ENCODE results near the gene YJEFN3.

The YJEFN3 gene

GRCh38 chr19:19530423-19530804, 1.7 kb downstream of the YJEFN3 start:
- no peak overlapping the region for H3K4me3 ChIP-seq (ENCODE audit: low read depth, low read length)
- no peak for TF ChIP-seq MYC (IDR thresholded peaks at IDR 0.05; ENCODE audit: low read depth, low read length)
- TF ChIP-seq, protein P1, sequence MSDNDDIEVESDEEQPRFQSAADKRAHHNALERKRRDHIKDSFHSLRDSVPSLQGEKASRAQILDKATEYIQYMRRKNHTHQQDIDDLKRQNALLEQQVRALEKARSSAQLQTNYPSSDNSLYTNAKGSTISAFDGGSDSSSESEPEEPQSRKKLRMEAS (IDR thresholded peaks at IDR 0.05; ENCODE audit: low read depth, low read length): no peak
- TF ChIP-seq POLR2A (IDR thresholded peaks at IDR 0.05; ENCODE audit: extremely low read depth, insufficient read length): no peak
- TF ChIP-seq, protein P2, sequence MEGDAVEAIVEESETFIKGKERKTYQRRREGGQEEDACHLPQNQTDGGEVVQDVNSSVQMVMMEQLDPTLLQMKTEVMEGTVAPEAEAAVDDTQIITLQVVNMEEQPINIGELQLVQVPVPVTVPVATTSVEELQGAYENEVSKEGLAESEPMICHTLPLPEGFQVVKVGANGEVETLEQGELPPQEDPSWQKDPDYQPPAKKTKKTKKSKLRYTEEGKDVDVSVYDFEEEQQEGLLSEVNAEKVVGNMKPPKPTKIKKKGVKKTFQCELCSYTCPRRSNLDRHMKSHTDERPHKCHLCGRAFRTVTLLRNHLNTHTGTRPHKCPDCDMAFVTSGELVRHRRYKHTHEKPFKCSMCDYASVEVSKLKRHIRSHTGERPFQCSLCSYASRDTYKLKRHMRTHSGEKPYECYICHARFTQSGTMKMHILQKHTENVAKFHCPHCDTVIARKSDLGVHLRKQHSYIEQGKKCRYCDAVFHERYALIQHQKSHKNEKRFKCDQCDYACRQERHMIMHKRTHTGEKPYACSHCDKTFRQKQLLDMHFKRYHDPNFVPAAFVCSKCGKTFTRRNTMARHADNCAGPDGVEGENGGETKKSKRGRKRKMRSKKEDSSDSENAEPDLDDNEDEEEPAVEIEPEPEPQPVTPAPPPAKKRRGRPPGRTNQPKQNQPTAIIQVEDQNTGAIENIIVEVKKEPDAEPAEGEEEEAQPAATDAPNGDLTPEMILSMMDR (IDR thresholded peaks at IDR 0.05; ENCODE audit: low read depth, low read length): peak; percentile 11
- peak; percentile 34 for DNase-seq (ENCODE audit: low read depth)

DNA sequence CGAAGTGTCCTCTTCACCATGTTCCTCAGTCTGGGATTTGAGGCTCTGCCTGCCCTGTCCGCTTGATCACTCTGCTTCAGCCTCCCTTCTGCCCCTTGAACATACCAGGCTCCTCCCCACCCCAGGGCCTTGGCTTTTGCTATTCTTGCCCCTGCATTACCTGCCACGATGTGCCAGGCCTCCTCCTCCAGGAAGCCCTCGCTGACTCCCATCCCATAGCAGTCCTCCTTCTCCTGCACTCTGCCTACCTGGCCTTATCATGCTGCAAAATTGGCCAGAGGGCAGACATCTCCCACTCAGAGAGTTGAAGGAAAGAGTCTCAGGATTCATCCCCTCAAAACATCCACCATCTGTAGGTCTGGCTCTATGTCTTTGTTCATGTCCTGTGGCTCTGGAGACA, 2.2 kb downstream of the YJEFN3 start:
- no peak overlapping the region for H3K4me3 ChIP-seq (ENCODE audit: low read depth, low read length)
- TF ChIP-seq, protein P2 (IDR thresholded peaks at IDR 0.05; ENCODE audit: low read depth, low read length): no peak
- TF ChIP-seq POLR2A (IDR thresholded peaks at IDR 0.05; ENCODE audit: extremely low read depth, insufficient read length) (no peak), MYC (IDR thresholded peaks at IDR 0.05; ENCODE audit: low read depth, low read length) (no peak)
- TF ChIP-seq, protein P1 (IDR thresholded peaks at IDR 0.05; ENCODE audit: low read depth, low read length): no peak
- DNase-seq (ENCODE audit: low read depth): no peak

DNA sequence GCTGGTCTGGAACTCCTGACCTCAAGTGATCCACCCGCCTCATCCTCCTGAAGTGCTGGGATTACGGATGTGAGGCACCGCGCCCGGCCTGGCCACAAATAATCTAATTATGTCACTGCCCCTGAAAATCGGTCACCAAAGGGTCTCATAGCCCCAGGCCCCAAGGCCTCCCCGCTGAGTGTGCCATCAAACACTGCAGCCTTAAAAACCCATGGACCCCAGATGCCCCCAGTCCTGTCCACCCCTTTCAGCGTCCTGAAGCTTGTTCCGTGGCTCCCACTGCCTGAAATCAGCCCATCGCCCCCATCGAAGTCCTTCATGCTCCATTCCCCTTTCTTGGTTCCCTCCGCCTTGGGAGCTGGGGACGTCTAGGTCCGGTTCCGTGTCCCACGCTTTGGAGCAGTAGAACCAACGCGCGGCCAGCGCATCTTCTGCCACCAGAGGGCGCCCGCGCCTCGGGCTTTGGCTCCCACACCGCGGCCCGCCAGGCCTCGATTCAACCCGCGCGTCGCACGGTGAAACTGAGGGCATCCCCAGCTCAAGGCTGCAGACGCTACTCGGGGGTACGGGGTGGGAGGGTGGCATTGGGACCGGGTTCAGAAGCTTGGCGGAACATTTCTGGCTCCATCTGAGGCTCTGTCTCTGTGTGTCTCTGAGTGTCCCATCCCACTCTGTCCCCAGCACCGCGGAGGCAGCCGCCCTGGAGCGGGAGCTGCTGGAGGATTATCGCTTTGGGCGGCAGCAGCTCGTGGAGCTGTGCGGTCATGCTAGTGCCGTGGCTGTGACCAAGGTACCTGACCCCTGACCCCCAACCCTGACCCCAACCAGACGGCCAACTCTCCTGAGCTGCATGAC, 3.5 kb downstream of the YJEFN3 start:
- peak; percentile 76 for DNase-seq (ENCODE audit: low read depth)
- H3K4me3 ChIP-seq (ENCODE audit: low read depth, low read length): no peak overlapping the region
- TF ChIP-seq, protein P2 (IDR thresholded peaks at IDR 0.05; ENCODE audit: low read depth, low read length): peak; percentile 81
- TF ChIP-seq, protein P1 (IDR thresholded peaks at IDR 0.05; ENCODE audit: low read depth, low read length): peak; percentile 18; the same call in 1 of the 2 replicates
- peak; percentile 51 for TF ChIP-seq MYC (IDR thresholded peaks at IDR 0.05; ENCODE audit: low read depth, low read length)
- no peak for TF ChIP-seq POLR2A (IDR thresholded peaks at IDR 0.05; ENCODE audit: extremely low read depth, insufficient read length)

GRCh38 chr19:19532806-19533701, 4.3 kb downstream of the YJEFN3 start:
- DNase-seq (ENCODE audit: low read depth): peak; percentile 39
- no peak overlapping the region for H3K4me3 ChIP-seq (ENCODE audit: low read depth, low read length)
- TF ChIP-seq MYC (IDR thresholded peaks at IDR 0.05; ENCODE audit: low read depth, low read length): no peak
- TF ChIP-seq, protein P1 (IDR thresholded peaks at IDR 0.05; ENCODE audit: low read depth, low read length): no peak
- TF ChIP-seq, protein P2 (IDR thresholded peaks at IDR 0.05; ENCODE audit: low read depth, low read length): no peak
- TF ChIP-seq POLR2A (IDR thresholded peaks at IDR 0.05; ENCODE audit: extremely low read depth, insufficient read length): no peak

GRCh38 chr19:19533841-19534240, 5.1 kb downstream of the YJEFN3 start:
- peak; percentile 48 for DNase-seq (ENCODE audit: low read depth)
- no peak overlapping the region for H3K4me3 ChIP-seq (ENCODE audit: low read depth, low read length)
- TF ChIP-seq, protein P2 (IDR thresholded peaks at IDR 0.05; ENCODE audit: low read depth, low read length): no peak
- TF ChIP-seq MYC (IDR thresholded peaks at IDR 0.05; ENCODE audit: low read depth, low read length): no peak
- no peak for TF ChIP-seq POLR2A (IDR thresholded peaks at IDR 0.05; ENCODE audit: extremely low read depth, insufficient read length)
- TF ChIP-seq, protein P1 (IDR thresholded peaks at IDR 0.05; ENCODE audit: low read depth, low read length): no peak

Measured in NB4 (cell line).